Measurements from ENCODE around the gene CAMSAP2.

The CAMSAP2 gene

DNA sequence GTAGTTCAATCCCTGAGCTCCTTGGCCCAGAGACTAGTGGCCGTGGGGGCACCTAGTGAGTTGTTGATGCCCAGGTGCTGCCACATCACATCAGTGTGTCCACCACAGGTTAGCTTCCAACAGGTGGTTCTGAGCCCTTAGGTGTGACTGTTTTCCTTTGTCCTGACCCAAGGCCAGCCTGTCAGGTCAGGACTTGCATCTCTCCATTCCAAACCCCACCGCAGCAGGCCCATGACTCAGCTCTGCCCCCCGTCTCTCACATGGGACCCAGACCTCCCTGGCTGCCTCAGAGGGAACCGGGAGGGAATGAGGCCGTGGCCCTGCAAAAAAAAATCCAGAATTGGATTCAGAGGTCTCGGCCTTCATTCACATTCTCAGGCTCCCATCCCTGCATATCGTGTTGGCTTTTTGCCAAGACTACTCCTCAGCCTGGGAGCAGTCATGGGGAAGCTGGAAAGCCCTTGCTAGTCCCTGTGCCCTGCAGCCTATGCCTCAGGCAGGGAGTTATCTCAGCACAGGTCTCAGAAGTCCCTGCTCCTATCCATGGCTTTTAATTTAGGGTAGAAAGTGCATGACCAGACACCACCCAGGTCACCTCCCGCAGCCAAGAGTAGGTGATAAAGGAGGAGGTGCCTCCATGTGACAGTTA is 163.2 kb downstream of the CAMSAP2 start:
- no peak for DNase-seq

DNA sequence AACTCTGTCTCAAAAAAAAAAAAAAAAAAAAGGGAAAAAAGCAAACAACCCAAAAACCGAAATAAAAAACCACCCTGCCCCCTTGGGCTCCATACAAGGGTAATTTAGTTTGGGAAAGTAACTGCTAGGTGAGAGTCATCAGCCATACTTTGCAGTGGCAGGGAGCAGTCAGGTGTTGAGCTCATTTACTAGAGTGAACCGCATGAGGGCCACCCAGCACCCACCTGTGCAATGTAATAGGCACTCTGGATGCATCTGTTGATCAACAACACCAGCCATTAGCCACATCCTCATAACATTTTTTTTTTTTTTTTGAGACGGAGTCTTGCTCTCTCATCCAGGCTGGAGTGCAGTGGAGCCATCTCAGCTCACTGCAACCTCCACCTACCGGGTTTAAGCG is 165.1 kb downstream of the CAMSAP2 start:
- DNase-seq, result no peak

- DNase-seq, result no peak
These were observed 166.1 kb downstream of the CAMSAP2 start for GRCh38 chr1:200904772-200905171.

- DNase-seq, result peak; percentile 26 to 65
These were observed 166.8 kb downstream of the CAMSAP2 start for GRCh38 chr1:200905411-200906052.

GRCh38 chr1:200906491-200906890 is 167.8 kb downstream of the CAMSAP2 start:
- DNase-seq, result no peak

DNA sequence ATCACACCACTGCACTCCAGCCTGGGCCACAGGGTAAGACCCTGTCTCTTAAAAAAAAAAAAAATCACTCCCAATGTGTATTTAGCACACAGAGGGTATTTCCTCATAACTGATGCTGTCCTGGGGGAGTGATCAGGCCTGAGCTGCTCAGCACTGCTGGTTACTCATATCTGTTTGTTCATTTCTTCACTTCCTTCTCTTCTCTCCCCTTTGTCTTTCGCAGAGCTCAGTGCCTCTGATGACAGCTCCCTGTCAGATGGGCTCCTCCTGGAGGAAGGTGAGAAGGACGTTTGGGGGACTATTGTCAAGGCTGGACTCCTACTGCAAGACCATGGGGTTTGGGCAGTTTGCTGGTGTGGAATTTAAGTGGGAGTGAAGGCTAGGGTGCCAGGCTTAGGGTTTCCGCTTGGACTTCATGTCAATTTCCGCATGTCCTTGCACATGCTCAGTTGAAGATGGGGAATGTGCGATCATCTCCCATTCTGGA is 169.0 kb downstream of the CAMSAP2 start:
- no peak for DNase-seq

DNA sequence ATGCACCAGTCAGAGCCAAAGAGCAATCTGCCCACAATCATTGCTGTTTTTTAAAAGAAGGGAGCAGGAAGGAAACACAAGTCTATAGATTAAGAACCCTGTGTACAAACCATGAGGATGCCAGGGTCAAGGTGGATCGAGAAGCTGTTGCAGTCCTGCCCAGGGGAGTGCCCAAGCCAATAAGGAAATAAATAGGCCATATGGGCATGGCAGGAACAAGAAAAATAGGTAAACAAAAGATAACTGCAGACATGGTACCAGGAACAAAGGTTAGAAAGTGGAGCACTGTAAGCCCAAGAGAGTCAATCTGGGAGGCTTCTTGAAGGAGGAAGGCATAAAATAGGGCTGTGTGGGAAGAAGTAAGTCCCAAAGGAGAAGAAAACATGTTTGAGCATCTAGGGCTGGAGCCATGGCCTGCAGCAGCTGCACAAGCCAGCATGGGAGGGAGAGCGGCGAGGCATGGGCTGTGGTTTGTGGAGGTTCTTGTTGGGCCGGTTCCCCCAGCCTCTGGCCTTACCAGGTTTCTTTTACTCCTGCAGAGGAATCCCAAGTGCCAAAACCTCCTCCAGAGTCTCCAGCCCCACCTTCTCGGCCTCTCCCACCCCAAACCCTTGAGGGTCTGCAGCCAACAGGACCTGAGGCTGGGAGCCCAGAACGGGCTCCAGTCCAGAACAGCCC is 169.6 kb downstream of the CAMSAP2 start:
- no peak for DNase-seq

DNA sequence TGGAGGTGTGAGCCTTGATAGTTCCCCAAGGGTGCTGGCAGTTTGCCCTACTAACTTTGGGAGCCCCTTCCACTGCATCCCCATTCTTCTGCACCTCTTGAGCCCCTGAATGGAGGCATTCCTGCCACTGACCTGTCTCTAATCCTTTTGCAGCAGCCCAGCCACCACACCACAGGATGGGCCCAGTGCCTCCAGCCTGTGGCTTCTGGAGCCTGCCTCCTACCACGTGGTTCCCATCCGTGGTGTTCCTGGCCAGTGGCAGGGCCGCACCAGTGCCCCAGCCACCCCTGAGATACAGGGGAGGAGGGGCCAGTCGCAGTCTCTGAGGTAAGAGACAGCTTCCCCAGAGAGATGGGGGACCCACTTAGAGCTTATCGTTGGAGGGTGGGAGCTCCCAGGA is 170.4 kb downstream of the CAMSAP2 start:
- no peak for DNase-seq

- DNase-seq, result no peak
These were observed 171.1 kb downstream of the CAMSAP2 start for GRCh38 chr1:200909757-200910239.

All from CD4-positive, alpha-beta T cell treated with Interferon alpha-2 for 1 hour (primary cell).